LHCN-M2 (cell line): Measurements from ENCODE around the gene CFAP157. TPM values are rescaled to one million over a fixed set of nuclear protein-coding genes. Genes with fewer than 3 reads are reported as not detected.

Experiments
- DNase-seq: peaks from one replicate; pipeline ENCODE4 v3.0.0-alpha.2; 2012; ENCODE audit warnings: low read depth
- total RNA-seq: library from RNA; depleted of rRNA; stranded (reverse); fragments of >200 nt; gene quantifications from 2 replicates; pipeline ENCODE4 v1.2.3, GENCODE V29; 2014

CFAP157 gene
- total RNA-seq, 1 experiment from 2014 or later: not detected

- DNase-seq: no peak
These were observed 14.7 kb upstream of the CFAP157 start for GRCh38 chr9:127692071-127692470.

- no peak for DNase-seq
These were observed 13.6 kb upstream of the CFAP157 start for GRCh38 chr9:127693143-127693542.

- DNase-seq: no peak
These were observed 13.1 kb upstream of the CFAP157 start for GRCh38 chr9:127693697-127694096.

GRCh38 chr9:127694890-127695720 is 11.7 kb upstream of the CFAP157 start:
- DNase-seq: no peak

- no peak for DNase-seq
These were observed 9.2 kb upstream of the CFAP157 start for GRCh38 chr9:127697575-127697974.

GRCh38 chr9:127698386-127698785 is 8.4 kb upstream of the CFAP157 start:
- no peak for DNase-seq

GRCh38 chr9:127698985-127699670 is 7.7 kb upstream of the CFAP157 start:
- peak; percentile 88 for DNase-seq

GRCh38 chr9:127700140-127700539 is 6.6 kb upstream of the CFAP157 start:
- DNase-seq: no peak

- no peak for DNase-seq
These were observed 6.1 kb upstream of the CFAP157 start for GRCh38 chr9:127700594-127701255.

- DNase-seq: no peak
These were observed 3.4 kb upstream of the CFAP157 start for GRCh38 chr9:127703289-127703946.

GRCh38 chr9:127705577-127706379 is 1.0 kb upstream of the CFAP157 start:
- peak; percentile 31 for DNase-seq

GRCh38 chr9:127707766-127708165 is 978 bp downstream of the CFAP157 start:
- no peak for DNase-seq

- no peak for DNase-seq
These were observed 2.3 kb downstream of the CFAP157 start for GRCh38 chr9:127708952-127709587.

GRCh38 chr9:127710204-127710783 is 3.5 kb downstream of the CFAP157 start:
- no peak for DNase-seq

- DNase-seq: no peak
These were observed 4.5 kb downstream of the CFAP157 start for GRCh38 chr9:127711226-127711701.

- no peak for DNase-seq
These were observed 5.1 kb downstream of the CFAP157 start for GRCh38 chr9:127711831-127712274.

- DNase-seq: no peak
These were observed 5.6 kb downstream of the CFAP157 start for GRCh38 chr9:127712371-127712770.

GRCh38 chr9:127712867-127713266 is 6.1 kb downstream of the CFAP157 start:
- DNase-seq: no peak

- no peak for DNase-seq
These were observed 7.4 kb downstream of the CFAP157 start for GRCh38 chr9:127714020-127714750.
